Measurements from ENCODE around the gene CARNS1.

GRCh38 chr11:67412495-67413179, 2.8 kb upstream of the CARNS1 start:
- TF ChIP-seq CTCF (conservative IDR thresholded peaks at IDR 0.05 in 1 of 2, IDR thresholded peaks at IDR 0.05 in 1 of 2; ENCODE audit: extremely low read depth in 1 of 2, insufficient read depth in 1 of 2, low read depth in 1 of 2, low read length in 2 of 2) (no peak), EZH2 (IDR thresholded peaks at IDR 0.05; ENCODE audit: borderline replicate concordance, low read length) (no peak)

All from mammary epithelial cell (primary cell).